HepG2 (cell line): ENCODE results near the gene WWC1.

Source experiments
- PHF21A ChIP-seq: sonication (generic); formaldehyde crosslinking; IDR thresholded peaks from 2 replicates; pipeline ENCODE4 v1.5.0; 2020; ENCODE audit warnings: mild to moderate bottlenecking, missing genetic modification reagents
- RELA ChIP-seq: sonication (generic); formaldehyde crosslinking; IDR thresholded peaks from 2 replicates; pipeline ENCODE4 v1.4.0; 2020; ENCODE audit warnings: missing genetic modification reagents
- SETDB1 ChIP-seq: sonication (generic); formaldehyde crosslinking; IDR thresholded peaks from 2 replicates; pipeline ENCODE4 v1.5.1; 2020; ENCODE audit warnings: missing genetic modification reagents, mild to moderate bottlenecking, borderline replicate concordance
- SP1 ChIP-seq, 2 experiments: fragments of 450-650 bp in 1 of 2; sonication (generic) in 1 of 2; formaldehyde crosslinking in 1 of 2; IDR thresholded peaks; 2 replicates each; pipeline versions ENCODE4 v1.4.0 to v1.6.1; 2016 to 2020; ENCODE audit warnings: missing genetic modification reagents in 1 of 2
- ZBTB7B ChIP-seq: sonication (generic); formaldehyde crosslinking; IDR thresholded peaks from 2 replicates; pipeline ENCODE4 v1.4.0; 2020; ENCODE audit warnings: missing genetic modification reagents
- ZNF44 ChIP-seq: sonication (generic); formaldehyde crosslinking; IDR thresholded peaks from 2 replicates; pipeline ENCODE4 v1.5.1; 2020; ENCODE audit warnings: mild to moderate bottlenecking, missing genetic modification reagents
- ZNF496 ChIP-seq: sonication (generic); formaldehyde crosslinking; IDR thresholded peaks from 2 replicates; pipeline ENCODE4 v1.8.1; 2023; ENCODE audit warnings: mild to moderate bottlenecking, moderate library complexity, missing genetic modification reagents; ENCODE audit not compliant: insufficient replicate concordance
- ZNF75D ChIP-seq: sonication (generic); formaldehyde crosslinking; IDR thresholded peaks from 2 replicates; pipeline ENCODE4 v1.8.1; 2023; ENCODE audit warnings: missing genetic modification reagents, mild to moderate bottlenecking, borderline replicate concordance
- TF ChIP-seq, protein P1 (sequence below): sonication (generic); formaldehyde crosslinking; IDR thresholded peaks from 2 replicates; pipeline ENCODE4 v1.4.0; 2020; ENCODE audit warnings: mild to moderate bottlenecking, missing genetic modification reagents, borderline replicate concordance
- TF ChIP-seq, protein P2 (sequence below): sonication (generic); formaldehyde crosslinking; IDR thresholded peaks from 2 replicates; pipeline ENCODE4 v1.4.0; 2020; ENCODE audit warnings: mild to moderate bottlenecking, missing genetic modification reagents

DNA sequence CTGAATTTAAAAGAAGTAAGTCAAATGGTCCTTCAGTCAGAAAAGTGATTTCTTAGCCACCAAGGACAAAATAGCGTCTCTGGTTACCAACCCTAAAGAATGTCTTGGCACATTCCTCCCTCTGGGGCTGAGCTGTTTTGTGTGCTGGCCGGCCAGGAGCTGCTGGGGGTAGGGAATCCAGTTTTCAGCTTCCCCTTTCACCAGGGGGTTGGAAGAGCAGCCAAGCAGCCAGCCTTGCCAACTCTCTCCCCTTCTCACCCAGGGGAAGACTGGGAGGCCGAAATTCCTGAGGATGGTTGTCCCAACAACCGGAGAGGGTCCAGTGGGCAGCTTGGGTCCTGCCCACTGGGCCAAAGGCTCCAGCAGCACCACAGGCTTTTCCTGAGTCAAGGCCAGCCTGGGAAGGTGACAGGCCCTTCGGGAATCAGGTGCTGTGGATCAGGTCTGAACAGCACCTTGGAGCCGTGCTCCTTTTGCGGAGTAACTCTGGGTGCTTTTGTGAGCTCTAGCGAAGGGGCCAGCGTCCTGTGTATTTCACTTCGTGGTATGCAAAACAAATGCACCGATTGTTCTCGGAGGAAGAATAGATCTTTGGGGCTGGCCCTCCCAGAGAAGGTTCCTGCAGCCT, 4.2 kb downstream of the WWC1 start:
- TF ChIP-seq PHF21A (CRISPR knock-in tag) (no peak), RELA (no peak), SETDB1 (CRISPR knock-in tag) (no peak), ZNF75D (CRISPR knock-in tag) (no peak), SP1 (IDR thresholded peaks at IDR 0.05) (no peak), SP1 (CRISPR knock-in tag; IDR thresholded peaks at IDR 0.05) (no peak), ZNF496 (CRISPR knock-in tag) (no peak), ZNF44 (CRISPR knock-in tag) (no peak), ZBTB7B (no peak)
- TF ChIP-seq, protein P1, sequence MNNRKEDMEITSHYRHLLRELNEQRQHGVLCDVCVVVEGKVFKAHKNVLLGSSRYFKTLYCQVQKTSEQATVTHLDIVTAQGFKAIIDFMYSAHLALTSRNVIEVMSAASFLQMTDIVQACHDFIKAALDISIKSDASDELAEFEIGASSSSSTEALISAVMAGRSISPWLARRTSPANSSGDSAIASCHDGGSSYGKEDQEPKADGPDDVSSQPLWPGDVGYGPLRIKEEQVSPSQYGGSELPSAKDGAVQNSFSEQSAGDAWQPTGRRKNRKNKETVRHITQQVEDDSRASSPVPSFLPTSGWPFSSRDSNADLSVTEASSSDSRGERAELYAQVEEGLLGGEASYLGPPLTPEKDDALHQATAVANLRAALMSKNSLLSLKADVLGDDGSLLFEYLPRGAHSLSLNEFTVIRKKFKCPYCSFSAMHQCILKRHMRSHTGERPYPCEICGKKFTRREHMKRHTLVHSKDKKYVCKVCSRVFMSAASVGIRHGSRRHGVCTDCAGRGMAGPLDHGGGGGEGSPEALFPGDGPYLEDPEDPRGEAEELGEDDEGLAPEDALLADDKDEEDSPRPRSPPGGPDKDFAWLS (CRISPR knock-in tag), result no peak
- TF ChIP-seq, protein P2, sequence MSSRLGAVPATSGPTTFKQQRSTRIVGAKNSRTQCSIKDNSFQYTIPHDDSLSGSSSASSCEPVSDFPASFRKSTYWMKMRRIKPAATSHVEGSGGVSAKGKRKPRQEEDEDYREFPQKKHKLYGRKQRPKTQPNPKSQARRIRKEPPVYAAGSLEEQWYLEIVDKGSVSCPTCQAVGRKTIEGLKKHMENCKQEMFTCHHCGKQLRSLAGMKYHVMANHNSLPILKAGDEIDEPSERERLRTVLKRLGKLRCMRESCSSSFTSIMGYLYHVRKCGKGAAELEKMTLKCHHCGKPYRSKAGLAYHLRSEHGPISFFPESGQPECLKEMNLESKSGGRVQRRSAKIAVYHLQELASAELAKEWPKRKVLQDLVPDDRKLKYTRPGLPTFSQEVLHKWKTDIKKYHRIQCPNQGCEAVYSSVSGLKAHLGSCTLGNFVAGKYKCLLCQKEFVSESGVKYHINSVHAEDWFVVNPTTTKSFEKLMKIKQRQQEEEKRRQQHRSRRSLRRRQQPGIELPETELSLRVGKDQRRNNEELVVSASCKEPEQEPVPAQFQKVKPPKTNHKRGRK, result no peak
